ENCODE data around the gene CDC20. TPM values are rescaled to one million over a fixed set of nuclear protein-coding genes. Genes with fewer than 3 reads are reported as not detected.

The CDC20 gene
- total RNA-seq (2014; rRNA removed; shearing (Covaris generic)) = 244 and 252 TPM in 2 replicates
- 207 and 226 TPM in 2 replicates for polyA plus RNA-seq (2016; fragmentation: Nextera tagmentation; extraction: Ambion mirVana)
- long read RNA-seq, transcript CDC20-201 (11 exons, 1,675 nt) = major isoform, 267 of 332 reads
- long read RNA-seq, transcript CDC20-202 (10 exons, 1,777 nt) = minor isoform, 48 of 332 reads
- long read RNA-seq, partial matches to known transcripts = 9 of 332 reads
- long read RNA-seq, other reads (novel, unspliced or antisense) = 7 of 332 reads

DNA sequence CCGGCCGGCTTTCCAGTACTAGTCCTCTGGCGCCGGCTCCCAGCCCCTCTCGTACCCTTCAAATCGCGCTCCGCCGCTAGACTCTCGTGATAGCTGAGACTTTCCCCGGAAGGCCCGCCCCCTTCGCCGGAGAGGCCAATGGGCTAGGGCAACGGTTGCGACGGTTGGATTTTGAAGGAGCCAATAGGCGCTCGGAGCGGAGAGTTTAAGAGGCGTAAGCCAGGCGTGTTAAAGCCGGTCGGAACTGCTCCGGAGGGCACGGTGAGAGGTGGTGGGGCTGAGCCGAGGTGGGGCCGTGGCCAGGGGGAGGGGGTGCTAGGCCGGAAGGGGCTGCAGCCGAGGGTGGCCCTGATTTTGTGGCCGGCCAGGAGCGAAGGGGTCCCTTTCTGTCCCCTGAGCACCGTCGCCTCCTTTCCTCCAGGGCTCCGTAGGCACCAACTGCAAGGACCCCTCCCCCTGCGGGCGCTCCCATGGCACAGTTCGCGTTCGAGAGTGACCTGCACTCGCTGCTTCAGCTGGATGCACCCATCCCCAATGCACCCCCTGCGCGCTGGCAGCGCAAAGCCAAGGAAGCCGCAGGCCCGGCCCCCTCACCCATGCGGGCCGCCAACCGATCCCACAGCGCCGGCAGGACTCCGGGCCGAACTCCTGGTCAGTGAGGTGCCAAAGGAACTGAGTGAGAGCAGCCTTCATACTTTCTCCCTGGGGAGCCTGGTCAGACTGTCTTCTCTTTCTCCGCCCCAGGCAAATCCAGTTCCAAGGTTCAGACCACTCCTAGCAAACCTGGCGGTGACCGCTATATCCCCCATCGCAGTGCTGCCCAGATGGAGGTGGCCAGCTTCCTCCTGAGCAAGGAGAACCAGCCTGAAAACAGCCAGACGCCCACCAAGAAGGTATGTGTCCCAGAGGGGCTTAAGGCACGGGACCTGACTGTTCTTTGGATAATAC lies at the start of gene CDC20:
Gene CDC20 (plus strand): TSS at position 236 of the 948 bp plus-strand sequence. CDS start 235 bp downstream, at position 471.
- peaks cover 19% of the 10 kb centered on the region for H3K4me1 ChIP-seq (ENCODE audit: insufficient read depth)
- peak; percentile 100 for DNase-seq (ENCODE audit: low spot score)
- H3K9me2 ChIP-seq (ENCODE audit: insufficient read depth) = no peaks in the 10 kb centered on the region
- Mint-ChIP-seq H3K27ac (peak within 1 kb of the TSS; percentile 99), H3K4me1 (peaks cover 27% of the 10 kb centered on the region), H3K27me3 (ENCODE audit: insufficient read depth, low read depth, poor library complexity) (peaks cover 22% of the 10 kb centered on the region), H3K4me3 (peak within 1 kb of the TSS; percentile 95), H3K36me3 (ENCODE audit: low read depth) (peaks cover 50% of the 10 kb centered on the region), H3K9me3 (no peaks in the 10 kb centered on the region; the same call in 2 of the 3 replicates)
- H3K4me2 ChIP-seq = peak within 1 kb of the TSS; percentile 92
- ATAC-seq = peak; percentile 93
- no peaks in the 10 kb centered on the region for H3K27me3 ChIP-seq (ENCODE audit: insufficient read depth)
- H2AFZ ChIP-seq = peak within 1 kb of the TSS; percentile 88
- H3K79me2 ChIP-seq (replicated peaks; ENCODE audit: insufficient read depth) = peaks cover 37% of the 10 kb centered on the region
- peaks cover 30% of the 10 kb centered on the region for H4K20me1 ChIP-seq (replicated peaks; ENCODE audit: insufficient read depth)
- no peak for TF ChIP-seq ZNF114 (CRISPR knock-in tag; IDR thresholded peaks at IDR 0.05)
- peak; percentile 98 for TF ChIP-seq POLR2AphosphoS5 (IDR thresholded peaks at IDR 0.05; ENCODE audit: low read depth)
- TF ChIP-seq STAT1 (IDR thresholded peaks at IDR 0.05; ENCODE audit: unreplicated experiment) = no peak
- no peak for TF ChIP-seq JUNB (IDR thresholded peaks at IDR 0.05; ENCODE audit: unreplicated experiment)
- no peak for TF ChIP-seq NANOG (IDR thresholded peaks at IDR 0.05; ENCODE audit: borderline replicate concordance)
- TF ChIP-seq, protein P1, sequence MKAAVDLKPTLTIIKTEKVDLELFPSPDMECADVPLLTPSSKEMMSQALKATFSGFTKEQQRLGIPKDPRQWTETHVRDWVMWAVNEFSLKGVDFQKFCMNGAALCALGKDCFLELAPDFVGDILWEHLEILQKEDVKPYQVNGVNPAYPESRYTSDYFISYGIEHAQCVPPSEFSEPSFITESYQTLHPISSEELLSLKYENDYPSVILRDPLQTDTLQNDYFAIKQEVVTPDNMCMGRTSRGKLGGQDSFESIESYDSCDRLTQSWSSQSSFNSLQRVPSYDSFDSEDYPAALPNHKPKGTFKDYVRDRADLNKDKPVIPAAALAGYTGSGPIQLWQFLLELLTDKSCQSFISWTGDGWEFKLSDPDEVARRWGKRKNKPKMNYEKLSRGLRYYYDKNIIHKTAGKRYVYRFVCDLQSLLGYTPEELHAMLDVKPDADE (IDR thresholded peaks at IDR 0.05) = peak; percentile 32; the same call in 1 of the 2 replicates
- TF ChIP-seq CREB1 (CRISPR knock-in tag; IDR thresholded peaks at IDR 0.05; ENCODE audit: low read depth) = no peak
- peaks cover 31% of the 10 kb centered on the region for H3K36me3 ChIP-seq (ENCODE audit: insufficient read depth)
- H3K27ac ChIP-seq (ENCODE audit: low read depth) = peak within 1 kb of the TSS; percentile 99
- H3F3A ChIP-seq (replicated peaks; ENCODE audit: low read depth) = peaks cover 30% of the 10 kb centered on the region
- peak within 1 kb of the TSS; percentile 91 for H3K4me3 ChIP-seq

DNA sequence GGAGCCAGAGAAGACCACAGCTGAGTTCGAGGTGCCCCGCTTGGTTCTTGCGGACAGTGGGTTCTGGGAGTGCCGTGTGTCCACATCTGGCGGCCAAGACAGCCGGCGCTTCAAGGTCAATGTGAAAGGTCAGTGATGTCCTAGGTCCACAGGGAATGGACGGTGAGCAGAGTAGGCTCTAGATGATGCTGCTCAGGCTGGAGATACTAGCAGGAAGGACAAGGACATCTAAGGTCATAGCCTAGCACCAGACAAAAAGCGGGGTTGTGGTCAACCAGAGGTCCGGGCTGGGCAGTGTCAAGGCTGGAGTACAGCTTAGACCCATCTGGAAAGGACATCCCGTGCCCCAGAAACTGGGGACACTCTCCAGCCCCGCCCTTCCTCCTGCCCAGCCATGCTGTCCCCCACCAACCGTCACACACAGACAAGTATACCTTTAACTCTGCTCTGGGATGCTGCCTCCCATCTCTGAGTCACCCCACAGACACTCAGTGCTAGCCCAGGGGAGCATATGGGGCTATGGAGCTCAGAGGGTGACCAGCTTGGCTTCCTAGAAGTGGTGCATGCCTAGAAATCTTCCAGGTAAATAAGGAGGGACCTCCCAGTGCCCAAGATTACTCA lies 49.3 kb upstream of the CDC20 start:
- H3K4me3 Mint-ChIP-seq = no peak overlapping the region
- Histone ChIP-seq H2AFZ (no peak overlapping the region), H3F3A (replicated peaks; ENCODE audit: low read depth) (no peaks in the 10 kb centered on the region), H3K79me2 (replicated peaks; ENCODE audit: insufficient read depth) (no peaks in the 10 kb centered on the region), H3K4me3 (no peak overlapping the region), H3K27ac (ENCODE audit: low read depth) (no peak overlapping the region), H3K9me2 (ENCODE audit: insufficient read depth) (no peaks in the 10 kb centered on the region), H4K20me1 (replicated peaks; ENCODE audit: insufficient read depth) (no peaks in the 10 kb centered on the region), H3K27me3 (ENCODE audit: insufficient read depth) (no peaks in the 10 kb centered on the region), H3K36me3 (ENCODE audit: insufficient read depth) (no peaks in the 10 kb centered on the region), H3K4me2 (no peak overlapping the region), H3K4me1 (ENCODE audit: insufficient read depth) (no peaks in the 10 kb centered on the region)
- DNase-seq (ENCODE audit: low spot score) (no peak), ATAC-seq (no peak)
- no peaks in the 10 kb centered on the region for H3K9me3 Mint-ChIP-seq
- no peak overlapping the region for H3K27ac Mint-ChIP-seq
- H3K36me3 Mint-ChIP-seq (ENCODE audit: low read depth) = no peaks in the 10 kb centered on the region; the same call in 2 of the 3 replicates
- H3K27me3 Mint-ChIP-seq (ENCODE audit: insufficient read depth, low read depth, poor library complexity) = peaks cover 12% of the 10 kb centered on the region
- H3K4me1 Mint-ChIP-seq = peaks cover under 1% of the 10 kb centered on the region
- TF ChIP-seq ZNF114 (CRISPR knock-in tag; IDR thresholded peaks at IDR 0.05) = no peak
- no peak for TF ChIP-seq STAT1 (IDR thresholded peaks at IDR 0.05; ENCODE audit: unreplicated experiment)
- TF ChIP-seq EZH2 (IDR thresholded peaks at IDR 0.05; ENCODE audit: low read depth, unreplicated experiment) = no peak
- no peak for TF ChIP-seq NANOG (IDR thresholded peaks at IDR 0.05; ENCODE audit: borderline replicate concordance)
- TF ChIP-seq, protein P2, sequence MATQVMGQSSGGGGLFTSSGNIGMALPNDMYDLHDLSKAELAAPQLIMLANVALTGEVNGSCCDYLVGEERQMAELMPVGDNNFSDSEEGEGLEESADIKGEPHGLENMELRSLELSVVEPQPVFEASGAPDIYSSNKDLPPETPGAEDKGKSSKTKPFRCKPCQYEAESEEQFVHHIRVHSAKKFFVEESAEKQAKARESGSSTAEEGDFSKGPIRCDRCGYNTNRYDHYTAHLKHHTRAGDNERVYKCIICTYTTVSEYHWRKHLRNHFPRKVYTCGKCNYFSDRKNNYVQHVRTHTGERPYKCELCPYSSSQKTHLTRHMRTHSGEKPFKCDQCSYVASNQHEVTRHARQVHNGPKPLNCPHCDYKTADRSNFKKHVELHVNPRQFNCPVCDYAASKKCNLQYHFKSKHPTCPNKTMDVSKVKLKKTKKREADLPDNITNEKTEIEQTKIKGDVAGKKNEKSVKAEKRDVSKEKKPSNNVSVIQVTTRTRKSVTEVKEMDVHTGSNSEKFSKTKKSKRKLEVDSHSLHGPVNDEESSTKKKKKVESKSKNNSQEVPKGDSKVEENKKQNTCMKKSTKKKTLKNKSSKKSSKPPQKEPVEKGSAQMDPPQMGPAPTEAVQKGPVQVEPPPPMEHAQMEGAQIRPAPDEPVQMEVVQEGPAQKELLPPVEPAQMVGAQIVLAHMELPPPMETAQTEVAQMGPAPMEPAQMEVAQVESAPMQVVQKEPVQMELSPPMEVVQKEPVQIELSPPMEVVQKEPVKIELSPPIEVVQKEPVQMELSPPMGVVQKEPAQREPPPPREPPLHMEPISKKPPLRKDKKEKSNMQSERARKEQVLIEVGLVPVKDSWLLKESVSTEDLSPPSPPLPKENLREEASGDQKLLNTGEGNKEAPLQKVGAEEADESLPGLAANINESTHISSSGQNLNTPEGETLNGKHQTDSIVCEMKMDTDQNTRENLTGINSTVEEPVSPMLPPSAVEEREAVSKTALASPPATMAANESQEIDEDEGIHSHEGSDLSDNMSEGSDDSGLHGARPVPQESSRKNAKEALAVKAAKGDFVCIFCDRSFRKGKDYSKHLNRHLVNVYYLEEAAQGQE (IDR thresholded peaks at IDR 0.05; ENCODE audit: unreplicated experiment) = no peak
- TF ChIP-seq, protein P3, sequence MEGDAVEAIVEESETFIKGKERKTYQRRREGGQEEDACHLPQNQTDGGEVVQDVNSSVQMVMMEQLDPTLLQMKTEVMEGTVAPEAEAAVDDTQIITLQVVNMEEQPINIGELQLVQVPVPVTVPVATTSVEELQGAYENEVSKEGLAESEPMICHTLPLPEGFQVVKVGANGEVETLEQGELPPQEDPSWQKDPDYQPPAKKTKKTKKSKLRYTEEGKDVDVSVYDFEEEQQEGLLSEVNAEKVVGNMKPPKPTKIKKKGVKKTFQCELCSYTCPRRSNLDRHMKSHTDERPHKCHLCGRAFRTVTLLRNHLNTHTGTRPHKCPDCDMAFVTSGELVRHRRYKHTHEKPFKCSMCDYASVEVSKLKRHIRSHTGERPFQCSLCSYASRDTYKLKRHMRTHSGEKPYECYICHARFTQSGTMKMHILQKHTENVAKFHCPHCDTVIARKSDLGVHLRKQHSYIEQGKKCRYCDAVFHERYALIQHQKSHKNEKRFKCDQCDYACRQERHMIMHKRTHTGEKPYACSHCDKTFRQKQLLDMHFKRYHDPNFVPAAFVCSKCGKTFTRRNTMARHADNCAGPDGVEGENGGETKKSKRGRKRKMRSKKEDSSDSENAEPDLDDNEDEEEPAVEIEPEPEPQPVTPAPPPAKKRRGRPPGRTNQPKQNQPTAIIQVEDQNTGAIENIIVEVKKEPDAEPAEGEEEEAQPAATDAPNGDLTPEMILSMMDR (conservative IDR thresholded peaks at IDR 0.05; ENCODE audit: low read depth in 2 of 2) = no peak

All from GM23338 (cell line).